Mesenteric fat pad (tissue), 1 donor: ENCODE results near the gene S100A1. TPM values are rescaled to one million over a fixed set of nuclear protein-coding genes. Genes with fewer than 3 reads are reported as not detected.
A peak's percentile ranks its signal among the peaks of the same experiment; 100 is the strongest.
"Not testable (repeated sequence)": the region's sequence is repeated elsewhere in the genome, so short reads cannot be mapped to it uniquely, and the experiment has no call there.

Experiments
- DNase-seq: peaks from one replicate; pipeline ENCODE4 v3.0.0-alpha.2; 2020; ENCODE audit warnings: low spot score
- total RNA-seq: library from RNA; stranded (reverse); fragmentation: NEBNext Ultra II Directional; extraction: Animal tissue kit (Norgen Biotek cat#: 25700); gene quantifications from one replicate; pipeline ENCODE4 v1.2.1, GENCODE V29; 2021
- donor health status: DM: yes; HTN: yes; CAD: no.

S100A1 gene
- total RNA-seq, 1 donor from 2014 or later: 12.6 TPM

- peak; percentile 33 for DNase-seq
These were observed 24.7 kb downstream of the S100A1 start for GRCh38 chr1:153652805-153653500.

DNA sequence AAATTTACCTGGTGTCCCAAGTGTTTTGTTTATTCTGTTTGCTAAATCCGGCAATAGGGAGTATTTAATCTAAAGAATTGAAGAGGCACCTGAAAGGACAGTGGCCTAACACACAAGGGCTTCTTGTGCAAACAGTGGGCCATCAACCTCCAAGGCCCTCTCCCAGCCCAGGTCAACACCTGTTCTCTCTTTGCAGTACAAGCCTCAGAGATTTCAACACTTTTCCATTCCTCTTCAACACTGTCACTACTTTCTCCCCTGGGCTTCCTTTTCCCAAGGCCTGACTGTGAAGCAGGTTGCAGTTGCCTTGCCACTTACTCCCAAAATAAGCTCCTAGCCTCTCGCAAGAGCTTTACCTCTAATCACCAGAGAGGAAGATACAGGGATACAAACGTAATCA is 27.1 kb downstream of the S100A1 start:
- DNase-seq: peak; percentile 5

GRCh38 chr1:153658400-153659174 is 30.4 kb downstream of the S100A1 start, which contains the start of gene SNAPIN:
TSS of gene SNAPIN (plus strand) at chr1:153658703. CDS start at chr1:153658744, 41 bp downstream.
- peak; percentile 97 for DNase-seq

DNA sequence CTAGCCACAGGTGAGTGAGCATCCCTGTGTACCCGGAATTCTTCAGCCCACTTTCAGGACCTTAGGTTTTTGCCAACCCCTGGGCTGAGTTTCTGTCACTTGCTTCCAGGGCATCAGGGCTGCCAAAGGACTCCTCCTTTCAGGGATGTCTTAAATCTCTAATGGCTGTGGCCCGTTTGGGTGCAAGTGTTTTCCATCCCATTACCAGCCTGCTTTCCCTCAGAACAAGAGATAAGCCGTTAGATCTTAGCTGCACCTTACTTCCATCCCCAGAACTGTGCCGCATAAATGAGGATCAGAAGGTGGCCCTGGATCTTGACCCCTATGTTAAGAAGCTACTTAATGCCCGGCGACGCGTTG is 30.9 kb downstream of the S100A1 start:
- no peak for DNase-seq

- DNase-seq: peak; percentile 82
These were observed 31.4 kb downstream of the S100A1 start for GRCh38 chr1:153659656-153660055.

- DNase-seq: peak; percentile 18
These were observed 33.0 kb downstream of the S100A1 start for GRCh38 chr1:153661111-153661708.

DNA sequence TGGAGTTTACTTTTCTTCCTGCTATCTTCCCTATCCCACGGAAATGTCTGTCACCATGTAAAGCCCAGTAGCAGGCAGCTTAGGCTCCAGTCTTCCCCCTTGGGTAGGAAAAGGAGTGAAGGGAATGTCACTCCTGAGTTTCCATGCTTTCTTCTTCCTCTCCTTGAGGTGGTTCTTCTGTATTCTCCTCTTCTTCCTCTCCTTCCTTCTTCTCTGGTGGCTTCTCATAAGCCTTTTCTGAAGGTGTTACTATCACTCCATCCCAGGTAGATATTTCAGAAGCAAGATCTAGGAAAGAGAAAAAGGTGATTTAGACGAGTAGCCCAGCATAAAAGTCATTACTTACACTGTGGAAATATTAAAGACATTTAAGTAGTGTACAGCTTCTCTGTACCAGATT is 34.0 kb downstream of the S100A1 start:
- DNase-seq: no peak

- DNase-seq: peak; percentile 35
These were observed 35.0 kb downstream of the S100A1 start for GRCh38 chr1:153663211-153663610.

DNA sequence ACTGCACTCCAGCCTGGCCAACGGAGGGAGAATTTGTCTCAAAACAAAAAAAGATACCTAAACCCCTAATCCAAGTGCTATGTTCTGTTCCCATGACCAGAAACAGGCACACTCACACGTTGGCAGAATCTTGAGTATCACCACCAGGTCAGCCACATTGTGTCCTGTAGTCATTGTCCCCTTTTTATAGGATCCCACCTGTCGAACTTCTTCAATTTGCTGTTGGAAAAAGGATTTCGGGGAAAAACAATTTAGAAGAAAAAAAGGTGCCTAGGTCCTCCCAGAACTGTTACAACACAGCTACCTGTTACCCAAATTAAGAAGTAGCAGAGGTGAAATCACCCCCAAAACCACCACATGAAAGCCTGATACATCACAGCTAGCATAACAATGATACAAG is 39.2 kb downstream of the S100A1 start:
- DNase-seq: peak; percentile 22

GRCh38 chr1:153668672-153669071 is 40.4 kb downstream of the S100A1 start:
- not testable (repeated sequence) for DNase-seq

- no peak for DNase-seq
These were observed 41.4 kb downstream of the S100A1 start for GRCh38 chr1:153669606-153670005.

DNA sequence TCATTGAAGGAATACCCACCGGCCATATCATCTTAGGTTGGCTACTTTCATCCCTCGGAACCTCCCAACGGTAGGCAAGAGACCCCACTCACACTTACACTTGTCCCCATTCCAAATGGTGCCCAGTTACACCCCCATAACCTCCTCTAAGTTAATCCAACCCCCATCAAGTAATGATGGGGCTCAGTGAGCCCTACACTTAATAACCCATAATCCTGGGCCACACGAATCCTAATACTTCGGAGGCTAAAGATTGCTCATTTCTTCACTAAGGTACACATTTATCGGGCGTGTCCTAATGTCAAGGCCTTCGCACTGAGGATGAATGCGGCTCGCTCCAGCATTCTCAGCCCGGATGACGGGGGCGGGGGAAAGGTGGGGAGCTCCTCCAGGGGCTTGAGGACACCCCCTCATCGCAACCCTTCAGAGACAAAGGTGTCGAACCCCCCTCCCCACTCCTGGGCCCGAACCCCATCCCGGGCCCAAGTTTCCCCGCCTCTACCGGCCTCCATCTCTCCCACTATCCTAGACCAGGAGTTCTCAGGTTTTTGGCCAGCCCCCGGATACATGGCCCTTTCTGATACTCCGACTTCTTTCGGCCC is 42.1 kb downstream of the S100A1 start:
- no peak for DNase-seq

DNA sequence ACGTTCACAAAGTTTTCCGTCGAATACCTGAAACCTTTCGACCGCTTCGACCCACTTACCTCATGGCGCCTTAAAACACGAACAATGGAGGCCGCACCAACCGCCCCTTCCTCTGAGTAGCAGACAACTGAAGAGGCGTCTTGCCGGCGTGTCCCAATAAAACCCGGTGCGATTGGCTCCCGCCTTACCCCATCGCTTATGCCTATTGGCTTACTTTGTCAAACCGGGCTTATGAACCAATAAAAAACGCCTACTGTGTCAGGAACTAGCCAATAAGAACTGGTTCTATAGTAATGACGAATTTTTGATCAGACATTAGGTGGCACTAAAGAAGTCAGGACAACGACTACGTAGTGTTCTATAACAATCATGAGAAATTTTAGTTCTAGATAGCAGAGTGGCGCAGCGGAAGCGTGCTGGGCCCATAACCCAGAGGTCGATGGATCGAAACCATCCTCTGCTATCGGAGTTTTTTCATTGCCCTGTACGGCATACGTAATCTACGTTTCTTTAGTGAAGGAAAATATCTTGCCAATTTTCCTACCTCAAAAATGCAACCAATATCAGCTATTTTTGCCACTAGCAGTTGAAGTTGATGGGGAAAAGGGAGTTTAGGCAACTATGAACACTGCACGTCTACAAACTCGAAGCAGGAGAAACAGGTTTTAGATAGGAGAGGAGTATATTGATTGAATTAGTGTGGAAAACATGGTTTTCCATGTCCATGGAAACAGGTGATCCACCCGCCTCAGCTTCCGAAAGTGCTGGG is 42.8 kb downstream of the S100A1 start, which contains the start of gene ILF2:
Gene ILF2, minus strand, starts transcription at position 135 of the 769 bp plus-strand sequence. Its CDS starts 71 bp downstream, at position 64.
- peak; percentile 97 for DNase-seq

DNA sequence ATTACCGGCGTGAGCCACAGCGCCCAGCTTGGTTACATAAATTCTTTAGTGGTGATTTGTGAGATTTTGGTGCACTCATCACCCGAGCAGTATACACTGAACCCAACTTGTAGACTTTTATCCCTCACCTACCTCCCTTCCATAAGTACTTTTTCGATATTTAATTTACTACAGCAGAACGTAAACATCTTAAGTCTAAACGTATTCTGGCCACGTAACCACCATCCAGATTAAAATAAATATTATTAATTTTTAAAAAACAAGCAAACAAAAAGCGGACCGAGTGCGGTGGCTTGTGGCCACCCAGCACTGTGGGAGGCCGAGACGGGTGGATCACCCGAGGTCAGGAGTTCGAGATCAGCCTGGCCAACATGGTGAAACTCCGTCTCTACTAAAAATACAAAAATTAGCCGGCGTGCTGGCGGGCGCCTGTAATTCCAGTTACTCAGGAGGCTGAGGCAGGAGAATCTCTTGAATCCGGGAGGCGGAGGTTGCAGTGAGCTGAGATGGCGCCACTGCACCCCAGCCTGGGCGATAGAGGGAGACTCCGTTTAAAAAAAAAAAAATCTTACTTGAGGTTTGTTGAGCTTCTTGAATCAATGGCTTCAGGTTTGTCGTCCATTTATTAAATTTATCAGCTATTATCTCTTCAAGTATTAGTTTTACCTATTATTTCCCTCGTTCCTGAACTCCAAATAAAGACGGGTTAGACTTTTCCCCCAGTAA is 43.6 kb downstream of the S100A1 start:
- not testable (repeated sequence) for DNase-seq

GRCh38 chr1:153673511-153673910 is 45.3 kb downstream of the S100A1 start:
- DNase-seq: no peak

DNA sequence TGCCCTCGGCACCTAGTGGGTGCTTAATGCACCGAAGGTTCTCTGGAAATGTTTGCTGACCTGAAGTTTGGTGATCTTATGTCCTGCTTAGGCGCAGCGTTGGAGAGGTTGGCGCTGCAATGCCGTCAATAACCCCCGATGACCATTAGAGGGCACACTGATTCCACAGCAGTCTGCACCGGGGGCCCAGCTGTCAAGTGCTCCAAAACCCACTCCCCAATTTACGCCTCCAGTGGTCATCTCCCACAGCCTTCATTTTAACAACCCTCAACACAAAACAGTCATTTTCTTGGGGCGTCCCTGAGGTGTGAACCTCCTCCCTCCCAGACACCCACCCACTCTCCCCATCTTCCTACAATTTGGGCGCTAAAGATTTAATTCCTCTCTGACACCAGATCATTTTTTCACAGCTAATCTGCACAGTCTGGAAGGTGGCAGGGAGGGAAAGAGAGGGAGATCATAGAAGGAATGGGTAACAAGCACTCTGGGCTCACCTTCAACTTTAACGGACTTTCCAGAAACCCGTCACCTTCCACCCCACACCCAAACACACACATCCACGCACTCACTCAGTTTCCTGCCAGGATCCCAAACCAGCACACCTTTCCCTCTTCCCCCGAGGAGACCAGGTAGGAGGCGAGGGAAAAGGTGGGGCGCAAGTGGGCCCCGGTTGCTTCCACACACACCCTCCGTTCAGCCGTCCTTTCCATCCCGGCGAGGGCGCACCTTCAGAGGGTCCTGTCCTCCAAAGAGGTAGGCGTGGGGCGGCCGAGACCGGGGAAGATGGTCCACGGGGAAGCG is 49.7 kb downstream of the S100A1 start:
- DNase-seq: no peak

GRCh38 chr1:153678519-153679336 is 50.5 kb downstream of the S100A1 start, which contains the start of gene NPR1:
TSS of gene NPR1 (plus strand) at chr1:153678688. CDS start at chr1:153679109, 421 bp downstream.
- DNase-seq: no peak
